Epithelial cell of esophagus (primary cell): Measurements from ENCODE around the gene JKAMP.

ENCODE experiments used
- DNase-seq: peaks from one replicate; pipeline ENCODE4 v3.0.0; 2010; ENCODE audit warnings: low read depth
- H3K4me3 ChIP-seq: 2 replicates; pipeline ENCODE4 v1.5.1; 2011; ENCODE audit warnings: mild to moderate bottlenecking, low read length, control low read depth
- TF ChIP-seq, protein P1 (sequence below): IDR thresholded peaks from 2 replicates; pipeline ENCODE4 v1.5.1; 2011; ENCODE audit warnings: low read depth, mild to moderate bottlenecking, low read length, control low read depth, inconsistent platforms; ENCODE audit not compliant: insufficient read depth; ENCODE audit errors: missing control alignments

JKAMP gene

DNA sequence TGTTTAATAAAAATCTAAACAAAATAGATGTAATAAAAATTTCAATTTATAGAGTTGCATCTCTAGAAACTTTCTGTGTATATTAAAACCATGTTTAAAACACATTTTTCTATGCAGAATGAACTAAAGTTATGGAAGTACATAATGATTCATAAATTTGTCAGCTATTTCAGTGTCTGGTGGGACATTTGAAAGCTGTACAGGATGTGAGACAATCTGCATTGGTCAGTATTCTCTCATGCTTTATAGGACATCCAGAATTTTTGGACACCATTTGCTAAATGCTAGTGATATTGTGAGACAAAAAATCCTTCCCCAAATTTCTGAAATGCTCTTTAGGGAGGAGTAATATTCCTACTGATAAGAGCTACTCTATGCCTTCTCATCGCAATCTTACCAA lies 32.5 kb upstream of the JKAMP start:
- H3K4me3 ChIP-seq = no peak overlapping the region
- TF ChIP-seq, protein P1, sequence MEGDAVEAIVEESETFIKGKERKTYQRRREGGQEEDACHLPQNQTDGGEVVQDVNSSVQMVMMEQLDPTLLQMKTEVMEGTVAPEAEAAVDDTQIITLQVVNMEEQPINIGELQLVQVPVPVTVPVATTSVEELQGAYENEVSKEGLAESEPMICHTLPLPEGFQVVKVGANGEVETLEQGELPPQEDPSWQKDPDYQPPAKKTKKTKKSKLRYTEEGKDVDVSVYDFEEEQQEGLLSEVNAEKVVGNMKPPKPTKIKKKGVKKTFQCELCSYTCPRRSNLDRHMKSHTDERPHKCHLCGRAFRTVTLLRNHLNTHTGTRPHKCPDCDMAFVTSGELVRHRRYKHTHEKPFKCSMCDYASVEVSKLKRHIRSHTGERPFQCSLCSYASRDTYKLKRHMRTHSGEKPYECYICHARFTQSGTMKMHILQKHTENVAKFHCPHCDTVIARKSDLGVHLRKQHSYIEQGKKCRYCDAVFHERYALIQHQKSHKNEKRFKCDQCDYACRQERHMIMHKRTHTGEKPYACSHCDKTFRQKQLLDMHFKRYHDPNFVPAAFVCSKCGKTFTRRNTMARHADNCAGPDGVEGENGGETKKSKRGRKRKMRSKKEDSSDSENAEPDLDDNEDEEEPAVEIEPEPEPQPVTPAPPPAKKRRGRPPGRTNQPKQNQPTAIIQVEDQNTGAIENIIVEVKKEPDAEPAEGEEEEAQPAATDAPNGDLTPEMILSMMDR = no peak

DNA sequence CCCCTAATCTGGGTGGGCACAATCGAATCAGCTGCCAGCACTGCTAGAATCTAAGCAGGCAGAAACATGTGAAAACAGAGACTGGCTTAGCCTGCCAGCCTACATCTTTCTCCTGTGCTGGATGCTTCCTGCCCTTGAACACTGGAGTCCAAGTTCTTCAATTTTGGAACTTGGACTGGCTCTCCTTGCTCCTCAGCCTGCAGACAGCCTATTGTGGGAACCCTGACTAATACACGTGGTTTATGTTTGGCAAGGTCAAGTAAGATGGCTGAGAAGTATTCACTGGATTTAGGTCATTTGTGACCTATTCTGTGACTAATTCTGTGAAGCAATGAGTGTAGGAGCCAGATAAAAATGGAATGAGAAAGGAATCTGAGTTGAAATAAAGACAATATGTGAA lies 30.2 kb upstream of the JKAMP start:
- TF ChIP-seq, protein P1 = no peak
- H3K4me3 ChIP-seq = no peak overlapping the region
- DNase-seq = peak; percentile 77

More for the DNA sequence above, 32.5 kb upstream of the JKAMP start:
- no peak for DNase-seq

DNA sequence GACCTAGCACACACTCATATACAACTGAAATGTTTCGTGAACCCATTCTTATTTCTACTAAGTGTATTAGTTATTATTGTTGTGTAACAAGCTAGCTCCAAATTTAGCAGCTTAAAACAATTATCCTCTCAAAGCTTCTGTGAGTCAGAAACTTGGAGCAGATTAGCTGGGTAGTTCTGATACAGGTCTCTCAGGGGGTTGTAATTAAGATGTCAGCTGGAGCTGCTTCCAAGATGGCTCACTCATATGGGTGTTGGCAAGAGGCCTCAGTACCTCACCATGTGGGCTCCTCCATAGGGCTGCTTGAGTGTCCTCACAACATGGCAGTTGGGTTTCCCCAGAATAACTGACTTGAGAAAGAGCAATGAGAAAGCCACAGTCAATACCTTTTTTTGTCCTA lies 28.9 kb upstream of the JKAMP start:
- DNase-seq = no peak
- TF ChIP-seq, protein P1 = no peak

DNA sequence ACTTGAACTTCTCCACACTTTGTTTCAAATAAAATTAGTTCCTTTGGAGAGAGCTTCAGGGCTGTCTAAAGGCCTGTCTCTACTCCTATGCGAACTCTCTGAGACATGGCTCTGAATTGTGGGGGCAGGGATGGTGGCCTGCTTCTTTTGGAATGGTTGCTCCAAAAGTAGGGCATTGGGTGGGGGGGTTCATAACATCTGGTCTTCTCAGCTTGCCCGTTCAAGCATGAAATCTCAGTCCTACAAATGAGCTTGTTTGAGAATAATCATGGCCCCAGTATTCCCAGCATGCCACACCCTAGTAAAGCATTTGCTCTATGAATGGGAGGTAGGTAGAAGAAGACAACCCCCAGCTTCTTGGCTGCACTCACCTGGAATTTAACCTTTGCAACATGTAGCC lies 25.8 kb upstream of the JKAMP start:
- H3K4me3 ChIP-seq = no peak overlapping the region
- TF ChIP-seq, protein P1 = no peak
- DNase-seq = no peak

More for the DNA sequence above, 28.9 kb upstream of the JKAMP start:
- no peak overlapping the region for H3K4me3 ChIP-seq

DNA sequence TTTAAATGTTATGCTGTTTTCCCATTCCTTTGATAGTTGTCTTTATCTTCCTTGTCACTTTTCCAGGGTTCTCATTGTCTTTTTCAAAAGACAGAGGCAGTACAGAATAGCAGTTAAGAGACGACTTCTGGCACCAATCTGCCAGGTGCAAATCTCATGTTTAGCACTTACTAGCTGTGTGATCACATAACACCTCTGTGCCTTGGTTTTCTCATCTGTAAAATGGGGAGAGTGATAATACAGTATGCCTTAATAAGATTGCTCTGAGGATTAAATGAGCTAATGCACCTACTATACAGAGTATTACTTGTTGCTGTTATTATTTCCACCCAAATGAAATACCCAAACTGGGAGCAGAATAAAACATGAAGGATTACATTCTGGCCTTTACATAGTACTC lies 23.9 kb upstream of the JKAMP start:
- no peak overlapping the region for H3K4me3 ChIP-seq
- TF ChIP-seq, protein P1 = no peak
- DNase-seq = no peak

DNA sequence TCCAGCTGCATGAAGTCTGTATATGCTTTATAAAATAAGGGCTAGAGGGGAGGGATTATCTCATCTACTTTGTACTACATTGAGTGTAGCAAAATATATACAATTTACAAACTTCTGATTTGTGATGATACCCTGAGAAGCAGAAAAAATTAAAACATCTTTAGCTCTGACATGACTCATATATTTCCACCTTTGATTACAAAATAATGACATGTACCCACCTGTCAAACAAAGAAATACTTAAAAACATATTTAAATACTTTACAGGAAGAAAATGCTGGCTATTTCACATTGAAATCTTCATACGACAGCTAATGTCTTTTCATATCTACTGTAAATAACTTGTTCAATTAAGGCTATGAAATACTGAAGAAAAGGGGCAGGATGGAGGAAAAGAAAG lies 22.4 kb upstream of the JKAMP start:
- DNase-seq = peak; percentile 60
- TF ChIP-seq, protein P1 = no peak
- H3K4me3 ChIP-seq = no peak overlapping the region

DNA sequence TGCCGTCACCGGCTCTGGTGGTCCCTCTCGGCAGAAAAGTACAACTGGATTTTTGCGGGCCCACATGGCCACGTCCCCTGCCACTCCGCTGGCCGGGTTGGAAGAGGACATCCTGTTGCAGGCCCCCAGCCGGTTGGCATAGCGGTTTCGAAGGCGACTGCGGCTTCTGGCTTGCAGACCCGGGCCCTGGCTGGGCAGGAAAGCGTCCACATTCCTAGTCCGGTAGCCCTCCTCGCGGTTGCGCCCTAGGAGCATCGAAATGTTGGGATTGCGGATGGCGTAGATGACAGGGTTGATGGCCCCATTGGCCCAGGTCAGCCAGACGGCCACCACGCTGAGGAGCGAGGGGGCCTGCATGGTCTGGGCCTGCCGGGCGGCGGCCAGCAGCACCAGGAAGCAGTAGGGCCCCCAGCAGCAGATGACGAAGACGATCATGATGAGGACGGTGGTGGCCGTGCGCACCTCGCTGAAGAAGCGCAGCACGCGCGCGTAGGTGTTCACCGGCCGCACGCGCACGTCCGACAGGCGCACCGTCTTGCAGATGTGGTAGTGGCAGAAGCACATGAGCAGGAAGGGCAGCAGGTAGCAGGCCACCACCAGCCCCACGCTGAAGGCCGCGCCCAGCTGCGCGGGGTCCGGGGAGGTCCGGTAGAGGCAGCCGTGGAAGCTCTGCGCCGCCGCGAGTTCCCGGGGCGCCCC lies 20.4 kb upstream of the JKAMP start:
- peak overlapping the region; percentile 41 for H3K4me3 ChIP-seq
- DNase-seq = peak; percentile 17
- TF ChIP-seq, protein P1 = no peak
